LoVo (cell line): ENCODE data around the gene CBLN3.
"Not testable (repeated sequence)": the region's sequence is repeated elsewhere in the genome, so short reads cannot be mapped to it uniquely, and the experiment has no call there.

Experiments used
- DNase-seq: peaks from one replicate; pipeline ENCODE4 v3.0.0-alpha.2; 2016; ENCODE audit warnings: low spot score

CBLN3 gene

GRCh38 chr14:24401810-24402702 is 27.4 kb downstream of the CBLN3 start:
- no peak for DNase-seq

DNA sequence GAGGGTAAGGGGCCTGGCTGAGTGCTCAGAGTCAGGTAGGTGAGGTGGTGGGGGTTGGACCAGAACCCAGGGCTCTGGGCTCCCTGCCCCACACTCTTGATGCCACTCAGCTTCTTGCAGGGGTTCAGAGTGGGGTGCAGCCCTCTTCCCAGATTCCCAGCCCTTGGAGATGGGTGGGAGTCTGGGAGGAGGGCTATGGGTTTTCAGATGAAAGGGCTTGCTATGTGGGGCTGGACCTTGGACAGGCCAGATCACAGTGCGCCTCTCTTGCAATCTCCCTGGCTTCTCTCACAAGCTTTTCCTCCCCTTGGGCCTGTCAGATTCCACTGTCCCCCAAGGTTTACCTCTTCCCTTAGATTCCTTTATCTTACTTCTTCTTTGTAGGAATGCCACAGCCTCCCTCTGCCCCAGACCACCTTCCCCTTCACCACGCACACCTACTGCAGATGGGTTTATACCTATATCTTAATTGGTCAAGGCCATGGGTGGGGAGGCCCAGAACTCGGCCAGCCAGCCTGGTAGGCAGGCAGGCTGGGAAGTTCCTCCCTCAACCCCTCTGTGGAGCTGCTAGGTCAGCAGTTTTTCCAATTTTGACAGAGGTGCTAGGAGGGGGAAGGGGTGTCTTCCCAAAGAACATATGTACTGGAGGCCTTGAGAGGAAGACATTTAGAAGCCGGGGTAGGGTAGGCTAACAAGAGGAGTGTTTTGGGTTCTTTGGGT is 29.3 kb downstream of the CBLN3 start:
- no peak for DNase-seq

DNA sequence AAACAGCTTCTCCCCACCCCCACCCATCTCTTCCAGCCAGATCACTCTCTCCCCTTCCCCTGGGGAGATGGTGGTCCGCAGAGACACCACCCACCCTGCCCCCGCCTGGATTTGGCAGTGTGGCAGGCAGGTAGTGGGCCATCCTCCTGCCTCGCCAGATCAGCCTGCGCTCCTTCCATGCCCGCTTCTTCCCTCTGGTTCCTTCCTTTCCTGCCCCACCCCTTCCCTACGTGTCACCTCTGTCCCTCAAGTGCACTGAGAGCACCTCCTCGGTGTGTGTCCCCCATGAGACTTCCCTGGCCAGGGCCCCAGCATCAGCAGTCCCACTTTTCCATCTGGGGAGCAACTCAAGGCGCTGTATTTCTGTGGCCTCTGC is 30.0 kb downstream of the CBLN3 start:
- DNase-seq, result no peak

- DNase-seq, result peak; percentile 23
Observed at GRCh38 chr14:24398653-24399446, 30.6 kb downstream of the CBLN3 start, which contains the start of gene NYNRIN. Gene NYNRIN, plus strand, starts transcription at chr14:24399003. Its CDS starts 244 bp downstream, at chr14:24399247.

GRCh38 chr14:24398293-24398652 is 31.2 kb downstream of the CBLN3 start:
- DNase-seq, result no peak

- no peak for DNase-seq
Observed at GRCh38 chr14:24397639-24398292, 31.7 kb downstream of the CBLN3 start.

GRCh38 chr14:24395609-24396582 is 33.6 kb downstream of the CBLN3 start:
- no peak for DNase-seq

- no peak for DNase-seq
Observed at GRCh38 chr14:24394275-24394674, 35.2 kb downstream of the CBLN3 start.

DNA sequence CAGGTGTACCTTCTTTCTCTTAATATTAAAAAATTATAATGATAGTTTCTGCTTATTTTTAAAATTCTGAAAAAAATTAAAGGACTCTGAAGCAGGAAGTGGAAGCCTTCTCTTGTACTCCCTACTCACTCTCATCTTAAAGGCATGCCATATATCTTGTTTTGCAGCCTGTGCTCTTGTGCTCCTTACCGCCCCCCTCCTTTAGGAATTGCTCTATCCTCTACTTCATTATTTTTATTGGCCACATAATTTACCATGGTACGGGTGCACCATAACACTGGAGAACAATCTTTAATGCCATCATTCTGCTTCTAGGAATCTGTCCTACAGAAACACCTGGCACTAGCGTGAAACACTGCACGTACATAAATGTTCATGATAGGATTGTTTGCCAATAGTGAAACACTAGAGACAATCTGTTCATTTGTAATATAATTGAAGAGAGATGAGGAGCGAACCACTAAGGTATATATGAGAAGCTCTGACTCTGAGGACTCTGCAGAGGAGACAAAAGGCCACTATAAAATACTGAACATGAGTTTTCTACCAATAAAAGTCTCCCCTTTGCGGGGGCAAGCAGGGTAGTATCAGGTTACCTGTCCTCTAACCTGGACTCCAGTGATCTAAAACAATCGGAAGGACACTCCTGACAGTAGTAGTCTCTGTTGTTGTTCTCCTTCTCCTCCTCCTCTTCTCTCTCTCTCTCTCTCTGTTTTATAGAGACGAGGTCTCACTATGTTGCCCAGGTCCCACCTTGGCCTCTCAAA is 37.0 kb downstream of the CBLN3 start:
- peak; percentile 77 for DNase-seq

- DNase-seq, result no peak
Observed at GRCh38 chr14:24390701-24391468, 38.6 kb downstream of the CBLN3 start.

DNA sequence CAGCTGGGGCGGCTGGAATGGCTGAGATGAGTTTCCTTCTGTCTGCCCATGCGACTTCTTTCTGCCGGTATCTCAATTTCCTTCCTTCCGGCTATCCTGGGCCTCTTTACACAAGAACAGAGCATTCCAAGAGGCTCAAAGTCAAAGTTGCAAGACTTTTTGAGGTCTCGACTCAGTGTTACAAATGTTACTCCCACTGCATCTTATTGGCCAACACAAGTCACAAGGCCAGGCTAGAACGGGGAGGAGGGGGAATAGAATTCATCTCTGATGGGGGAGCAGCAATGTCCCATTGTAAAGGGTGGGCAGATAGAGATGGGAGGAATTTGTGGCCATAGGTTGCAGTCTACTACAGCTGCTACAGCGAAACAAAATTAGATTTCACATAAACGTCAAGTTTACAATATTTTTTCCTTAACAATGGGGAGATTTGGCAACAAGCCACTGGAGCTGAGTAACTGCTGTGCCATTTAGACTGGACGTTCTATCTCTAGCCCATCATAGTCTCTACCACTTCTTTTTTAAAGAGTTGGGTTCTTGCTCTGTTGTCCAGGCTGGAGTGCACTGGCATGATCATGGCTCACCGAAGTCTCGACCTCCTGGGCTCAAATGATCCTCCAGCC is 40.1 kb downstream of the CBLN3 start:
- DNase-seq, result no peak

DNA sequence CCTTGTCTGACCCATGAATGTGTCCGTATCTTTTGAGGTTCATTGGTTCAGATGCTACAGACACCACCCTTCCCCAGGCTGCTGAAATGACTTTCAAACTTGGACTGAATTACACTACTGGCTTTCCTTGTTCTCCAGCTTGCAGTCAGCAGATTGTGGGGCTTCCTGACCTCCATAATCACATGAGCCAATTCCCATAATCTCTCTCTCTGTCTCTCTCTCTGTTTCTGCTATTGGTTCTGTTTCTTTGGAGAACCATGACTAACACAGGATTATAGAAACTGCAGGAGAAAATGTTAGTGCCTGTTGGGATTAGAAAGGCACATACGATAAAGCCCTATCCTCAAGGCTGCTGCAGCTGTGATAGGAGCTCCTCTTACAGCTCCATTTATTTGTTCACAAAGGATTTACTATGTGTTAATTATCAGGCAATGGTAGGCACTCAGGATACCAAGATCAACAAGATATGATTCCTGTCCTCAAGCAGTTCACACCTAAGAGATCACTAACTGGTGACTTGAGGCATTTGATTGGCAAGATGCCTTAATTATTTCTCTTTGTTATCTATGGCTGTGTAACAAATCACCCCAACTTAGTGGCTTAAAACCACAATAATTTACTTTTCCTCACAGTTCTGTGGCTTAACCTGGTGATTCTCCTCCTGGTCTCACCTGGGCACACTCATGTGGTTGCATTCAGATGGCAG is 40.8 kb downstream of the CBLN3 start:
- no peak for DNase-seq

DNA sequence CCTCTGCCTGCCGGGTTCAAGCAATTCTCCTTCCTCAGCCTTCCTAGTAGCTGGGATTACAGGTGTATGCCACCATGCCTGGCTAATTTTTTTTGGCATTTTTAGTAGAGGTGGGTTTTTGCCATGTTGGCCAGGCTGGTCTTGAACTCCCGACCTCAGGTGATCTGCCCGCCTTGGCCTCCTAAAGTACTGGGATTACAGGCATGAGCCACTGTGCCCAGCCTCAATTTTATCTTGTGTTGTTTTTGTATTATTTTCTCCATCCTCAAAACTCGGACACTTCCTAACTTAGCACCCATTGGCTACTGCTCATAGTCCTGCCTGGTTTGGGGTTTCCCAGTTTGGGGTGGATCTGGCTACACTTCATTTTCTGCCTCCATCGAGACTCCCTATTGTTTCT is 41.9 kb downstream of the CBLN3 start:
- not testable (repeated sequence) for DNase-seq

DNA sequence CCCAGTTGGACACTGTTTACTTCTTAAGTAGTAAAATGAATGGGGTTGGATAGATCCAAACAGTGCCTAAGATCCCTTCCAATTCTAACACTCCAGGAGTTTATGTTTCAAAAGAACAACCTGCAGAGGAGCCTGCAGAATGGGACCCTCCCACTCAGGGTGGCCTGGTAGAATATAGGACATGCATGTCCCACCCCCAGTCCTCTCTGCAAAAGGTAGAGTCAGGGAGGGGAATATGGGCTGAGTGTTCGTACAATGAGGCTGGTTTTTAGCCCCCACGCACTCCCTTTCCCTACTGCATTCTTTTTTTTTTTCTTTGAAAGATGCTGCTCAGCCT is 42.5 kb downstream of the CBLN3 start:
- DNase-seq, result no peak

GRCh38 chr14:24385524-24385923 is 43.9 kb downstream of the CBLN3 start:
- DNase-seq, result no peak

DNA sequence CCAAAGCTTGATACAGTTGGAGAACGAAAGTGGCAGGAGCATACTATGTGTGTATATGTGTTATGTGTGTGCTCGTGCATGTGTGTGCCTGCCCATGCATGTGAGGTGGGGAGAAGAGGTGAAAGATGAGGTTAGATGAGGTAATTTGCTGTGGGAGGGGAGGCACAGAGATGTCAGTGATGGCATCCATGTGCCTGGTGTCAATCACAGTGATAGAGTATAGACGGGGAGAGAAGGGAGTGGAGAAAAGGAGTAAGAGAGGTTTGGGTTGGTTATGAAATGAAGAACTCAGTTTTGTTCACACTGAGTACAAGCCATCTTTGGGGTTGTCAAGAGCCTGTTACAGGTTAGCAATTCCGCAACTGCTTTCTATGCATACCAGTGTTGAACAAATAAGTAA is 45.3 kb downstream of the CBLN3 start:
- no peak for DNase-seq

DNA sequence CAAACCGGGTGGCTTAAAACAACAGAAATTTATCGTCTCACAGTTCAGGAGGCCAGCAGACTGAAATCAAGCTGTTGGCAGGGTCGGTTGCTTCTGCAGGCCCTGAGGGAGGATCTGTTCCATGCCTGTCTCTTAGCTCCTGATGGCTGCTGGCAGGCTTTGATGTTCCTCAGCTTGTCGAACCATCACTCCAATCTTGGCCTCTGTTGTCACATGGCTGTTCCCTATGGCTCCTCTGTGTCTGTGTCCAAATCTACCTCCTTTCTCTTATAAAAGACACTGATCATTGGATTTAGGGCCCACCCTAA is 47.5 kb downstream of the CBLN3 start:
- no peak for DNase-seq

GRCh38 chr14:24381363-24382063 is 48.0 kb downstream of the CBLN3 start:
- DNase-seq, result no peak
